ENCODE results near the gene SLBP.

The SLBP gene

DNA sequence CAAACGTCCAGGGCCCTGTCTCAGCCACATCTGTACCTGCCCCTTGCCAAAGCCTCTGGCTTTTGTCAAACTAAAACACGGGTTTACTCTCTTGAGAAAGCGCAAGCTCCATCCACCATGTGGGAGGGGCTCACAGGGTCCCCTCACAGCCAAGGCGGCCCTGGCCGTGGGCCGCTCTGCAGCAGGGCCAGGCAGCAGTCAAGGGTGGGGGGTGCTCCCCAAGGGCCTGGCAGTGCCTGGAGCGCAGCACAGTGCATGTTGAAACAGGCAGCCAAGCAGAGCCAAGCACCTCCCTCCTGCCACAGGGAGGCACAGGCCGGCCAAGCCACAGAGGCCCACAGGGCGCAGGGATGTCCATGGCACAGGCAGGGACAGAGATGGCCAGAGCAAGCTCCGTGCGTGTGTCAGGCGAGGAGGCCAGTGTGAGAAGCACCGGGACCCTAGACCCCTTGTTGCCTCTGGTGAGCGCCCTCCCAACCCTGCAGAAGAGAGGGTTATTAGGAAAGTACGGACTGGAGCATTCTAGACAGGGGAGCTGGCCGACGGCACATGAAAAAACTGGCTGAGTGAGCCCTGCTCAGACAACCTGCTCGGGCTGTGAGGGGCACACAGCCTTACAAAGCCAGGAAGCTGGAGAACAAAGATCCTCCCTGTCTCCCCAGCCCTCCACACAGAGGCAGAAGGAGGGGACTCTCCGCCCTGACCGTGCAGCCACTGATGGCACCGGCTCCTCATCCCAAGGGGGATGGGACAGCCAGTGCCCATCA is 67.0 kb downstream of the SLBP start:
- DNase-seq: no peak

DNA sequence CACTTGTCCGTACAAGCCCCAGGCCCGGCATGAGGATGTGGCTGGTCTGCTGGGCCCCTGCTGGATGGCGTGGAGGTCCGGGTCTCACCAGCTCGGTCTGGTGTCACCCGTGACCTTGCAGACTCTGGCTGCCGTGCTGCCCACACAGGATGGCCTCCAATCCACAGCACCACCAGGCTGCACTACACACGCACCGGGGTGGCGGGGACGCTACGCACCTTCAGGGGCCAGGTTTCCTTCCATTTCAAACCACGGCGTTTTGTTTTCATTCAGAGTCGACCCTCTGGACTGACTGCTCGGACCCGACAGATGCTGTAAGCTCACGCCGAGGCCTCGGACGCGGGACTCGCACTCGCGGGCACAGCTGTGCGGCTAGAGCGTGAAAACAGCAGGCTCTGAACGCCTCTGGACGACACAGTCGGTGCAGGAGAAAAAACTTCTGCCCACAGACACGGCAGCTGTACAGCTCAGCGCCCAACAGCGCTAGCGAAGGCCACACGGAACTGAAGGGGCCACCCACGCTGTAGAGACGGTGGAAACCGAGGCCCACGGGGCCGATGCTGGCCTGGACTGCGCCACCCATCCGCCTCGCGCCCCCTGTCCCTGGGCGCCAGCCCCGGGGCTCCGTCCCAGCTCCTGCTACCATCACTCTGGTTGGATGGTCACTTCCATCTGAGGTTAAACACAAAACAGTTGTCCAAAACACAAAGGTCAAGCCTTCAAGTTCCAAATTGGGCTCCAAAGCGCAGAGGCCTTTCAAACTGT is 68.0 kb downstream of the SLBP start:
- no peak for DNase-seq

Data from hematopoietic multipotent progenitor cell treated with erythropoietin and hydrocortisone succinate and interleukin-3 and kit ligand, for 8 days (in vitro differentiated cells).